ENCODE data around the gene TSSK6.

GRCh38 chr19:19530423-19530804 is 15.1 kb upstream of the TSSK6 start:
- TF ChIP-seq SUZ12 (IDR thresholded peaks at IDR 0.05) (no peak), CTBP1 (IDR thresholded peaks at IDR 0.05; ENCODE audit: borderline replicate concordance) (no peak)

All from HEK293T (cell line).